Measurements from ENCODE around the gene IFNW1.

The IFNW1 gene

GRCh38 chr9:21114311-21114710 lies 27.3 kb downstream of the IFNW1 start:
- no peak overlapping the region for H3K4me3 ChIP-seq
- no peak overlapping the region for H3K27ac ChIP-seq

GRCh38 chr9:21110708-21111576 lies 30.7 kb downstream of the IFNW1 start:
- Histone ChIP-seq H3K4me3 (no peak overlapping the region), H3K27ac (no peak overlapping the region)

GRCh38 chr9:21104787-21105186 lies 36.8 kb downstream of the IFNW1 start:
- Histone ChIP-seq H3K27ac (no peak overlapping the region), H3K4me3 (no peak overlapping the region)

DNA sequence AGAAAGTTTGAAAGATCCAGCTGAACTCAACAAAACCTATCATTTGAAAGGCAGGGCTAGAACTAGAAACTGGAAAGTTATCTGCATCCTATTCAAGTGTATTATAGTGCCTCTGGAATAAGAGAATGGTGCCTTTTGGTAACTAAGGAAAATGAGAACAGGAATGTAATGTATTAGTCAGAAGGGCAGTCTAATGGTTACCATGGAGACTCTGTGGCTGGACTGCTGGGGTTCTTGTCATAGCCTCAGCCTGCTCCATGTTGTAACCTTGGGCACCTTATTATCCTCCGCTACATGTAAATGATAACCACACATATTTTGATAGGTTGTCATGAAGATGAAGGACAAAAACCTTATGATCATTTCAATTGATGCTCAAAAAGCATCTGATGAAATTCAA lies 39.3 kb downstream of the IFNW1 start:
- H3K27ac ChIP-seq: no peak overlapping the region
- no peak overlapping the region for H3K4me3 ChIP-seq

GRCh38 chr9:21097817-21098216 lies 43.8 kb downstream of the IFNW1 start:
- Histone ChIP-seq H3K27ac (no peak overlapping the region), H3K4me3 (no peak overlapping the region)

DNA sequence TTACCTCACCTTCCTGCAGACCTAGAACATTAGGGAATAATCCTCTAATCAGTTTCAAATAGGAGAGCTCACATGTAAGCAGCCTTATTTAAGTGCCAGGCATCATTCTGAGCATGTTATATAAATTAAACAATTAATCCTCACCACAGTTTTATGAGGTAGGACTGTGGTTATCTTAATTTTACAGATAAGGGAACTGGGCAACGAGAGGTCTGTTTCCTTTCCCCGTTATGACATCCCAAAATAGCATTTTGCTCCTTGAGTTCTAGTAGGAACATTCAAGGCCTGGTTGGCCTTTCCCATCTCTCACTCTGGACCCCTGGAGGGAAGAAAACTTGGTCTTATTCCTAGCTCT lies 44.8 kb downstream of the IFNW1 start:
- Histone ChIP-seq H3K27ac (peak overlapping the region in 5 of 21 experiments; percentile 17 to 64 (median 55)), H3K4me3 (peak overlapping the region in 1 of 7 experiments; percentile 8)

GRCh38 chr9:21096172-21096900 lies 45.3 kb downstream of the IFNW1 start:
- peak overlapping the region in 3 of 7 experiments; percentile 8 to 11 (median 10) for H3K4me3 ChIP-seq
- peak overlapping the region in 10 of 21 experiments; percentile 0 to 64 (median 34) for H3K27ac ChIP-seq

GRCh38 chr9:21095561-21095960 lies 46.1 kb downstream of the IFNW1 start:
- Histone ChIP-seq H3K27ac (peak overlapping the region in 6 of 21 experiments; percentile 0 to 62 (median 42)), H3K4me3 (no peak overlapping the region)

Measured in skin epidermis (tissue), 12 donors.